Measurements from ENCODE around the gene DOCK1.
"Not testable (repeated sequence)": the region's sequence is repeated elsewhere in the genome, so short reads cannot be mapped to it uniquely, and the experiment has no call there.

Gene DOCK1

DNA sequence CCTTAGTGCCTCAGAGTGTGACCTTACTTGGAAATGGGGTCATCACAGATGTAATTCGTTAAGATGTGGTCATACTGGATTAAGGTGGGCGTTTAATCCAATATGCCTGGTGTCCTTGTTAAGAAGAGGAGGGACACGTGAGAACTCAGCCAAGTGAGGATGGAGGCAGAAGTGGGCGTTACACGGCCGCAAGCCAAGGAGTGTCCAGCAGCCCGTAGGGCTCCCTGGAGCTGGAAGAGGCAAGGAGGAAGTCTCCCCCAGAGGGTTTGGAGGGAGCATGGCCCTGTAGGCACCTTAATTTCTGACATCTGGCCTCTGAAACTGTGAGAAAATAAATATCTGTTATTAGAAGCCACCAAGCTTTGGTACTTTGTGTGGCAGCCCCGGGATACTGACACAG is 21.3 kb downstream of the DOCK1 start:
- DNase-seq, result no peak

DNA sequence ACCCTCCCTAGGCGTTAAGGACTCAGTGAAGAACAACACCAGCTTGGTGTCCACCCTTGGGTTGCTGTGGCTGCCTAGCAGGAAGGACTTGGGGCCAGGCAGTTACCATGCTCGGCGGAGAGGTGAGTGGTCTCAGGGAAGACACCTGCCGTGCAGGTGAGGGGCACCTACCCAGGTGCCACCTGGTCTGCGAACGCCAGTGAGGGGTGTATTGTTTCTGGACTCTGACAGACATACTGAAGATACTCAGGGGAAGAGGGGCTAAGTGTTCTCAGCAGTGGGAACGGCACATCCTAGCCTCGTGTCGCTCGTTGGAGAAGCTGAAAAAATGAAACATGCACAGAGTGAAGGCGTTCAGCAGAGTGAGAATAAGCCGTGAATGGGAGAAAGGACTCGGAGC is 22.6 kb downstream of the DOCK1 start:
- DNase-seq, result no peak

DNA sequence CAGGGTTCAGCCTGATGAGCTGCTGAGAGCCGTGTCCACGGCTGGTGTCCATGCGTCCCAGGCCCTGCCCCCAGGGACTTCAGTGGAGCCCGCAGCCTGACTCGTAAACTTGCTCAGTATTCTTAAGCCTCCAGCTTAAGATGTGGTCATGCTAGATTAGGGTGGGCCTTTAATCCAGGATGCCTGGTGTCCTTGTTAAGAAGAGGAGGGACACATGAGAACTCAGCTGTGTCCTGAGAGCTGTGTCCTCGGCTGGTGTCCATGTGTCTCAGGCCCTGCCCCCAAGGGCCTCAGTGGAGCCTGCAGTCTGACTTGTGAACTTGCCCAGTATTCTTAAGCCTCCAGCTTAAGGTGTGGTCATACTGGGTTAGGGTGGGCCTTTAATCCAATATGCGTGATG is 23.0 kb downstream of the DOCK1 start:
- DNase-seq, result no peak

GRCh38 chr10:126929391-126929790 is 24.2 kb downstream of the DOCK1 start:
- DNase-seq, result no peak

- DNase-seq, result no peak
Measured at GRCh38 chr10:126930131-126930882, 25.1 kb downstream of the DOCK1 start.

DNA sequence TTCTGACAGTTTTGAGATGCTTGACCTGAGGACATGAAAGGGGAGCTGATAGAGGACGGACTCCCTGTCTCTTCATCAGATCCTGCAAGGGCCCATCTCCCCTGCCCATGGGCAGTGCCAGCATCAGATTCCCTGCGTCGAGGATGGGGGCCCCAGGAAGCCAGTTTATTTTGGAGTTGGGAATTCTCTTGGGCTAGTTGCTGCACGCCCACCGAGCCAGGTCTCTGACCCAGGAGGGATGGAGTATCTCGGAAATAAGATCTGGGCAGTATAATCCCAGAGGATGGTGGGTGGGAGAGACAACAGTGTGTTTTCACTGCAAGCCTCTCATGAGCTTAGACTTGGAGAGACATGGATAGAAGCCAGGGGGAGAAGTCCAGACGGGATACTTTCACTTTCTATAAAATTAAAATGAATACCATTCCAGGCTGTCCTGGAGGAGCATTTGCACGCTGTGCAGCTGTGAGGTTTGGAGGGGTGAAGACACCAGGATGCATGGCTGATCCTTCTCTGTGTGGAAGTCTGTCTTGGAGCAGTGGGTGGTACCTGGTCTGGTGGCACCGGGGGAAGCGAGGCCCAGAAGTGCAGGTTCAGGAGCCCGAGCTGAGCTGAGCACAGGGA is 25.8 kb downstream of the DOCK1 start:
- DNase-seq, result no peak

DNA sequence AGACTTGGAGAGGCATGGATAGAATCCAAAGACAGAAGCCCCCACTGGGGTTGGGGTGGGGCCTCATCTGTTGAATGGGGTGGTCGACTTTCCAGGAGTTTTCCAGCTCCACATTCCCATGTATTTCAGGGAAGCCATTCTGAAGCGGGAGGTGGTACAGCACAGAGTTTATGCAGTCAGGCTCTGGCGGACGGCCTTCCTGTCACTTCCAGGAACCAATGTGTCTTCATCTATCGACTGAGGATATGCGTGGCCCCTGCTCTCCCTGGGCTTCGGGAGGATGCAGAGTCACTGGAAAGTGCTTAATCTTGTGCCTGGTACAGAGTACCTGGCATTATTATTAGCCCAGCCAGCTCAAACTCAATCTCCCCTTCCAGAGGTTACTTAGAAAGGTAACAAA is 26.3 kb downstream of the DOCK1 start:
- DNase-seq, result no peak

- no peak for DNase-seq
Measured at GRCh38 chr10:126932516-126932915, 27.3 kb downstream of the DOCK1 start.

GRCh38 chr10:126933116-126933515 is 27.9 kb downstream of the DOCK1 start:
- DNase-seq, result no peak

- no peak for DNase-seq
Measured at GRCh38 chr10:126935263-126935946, 30.2 kb downstream of the DOCK1 start.

DNA sequence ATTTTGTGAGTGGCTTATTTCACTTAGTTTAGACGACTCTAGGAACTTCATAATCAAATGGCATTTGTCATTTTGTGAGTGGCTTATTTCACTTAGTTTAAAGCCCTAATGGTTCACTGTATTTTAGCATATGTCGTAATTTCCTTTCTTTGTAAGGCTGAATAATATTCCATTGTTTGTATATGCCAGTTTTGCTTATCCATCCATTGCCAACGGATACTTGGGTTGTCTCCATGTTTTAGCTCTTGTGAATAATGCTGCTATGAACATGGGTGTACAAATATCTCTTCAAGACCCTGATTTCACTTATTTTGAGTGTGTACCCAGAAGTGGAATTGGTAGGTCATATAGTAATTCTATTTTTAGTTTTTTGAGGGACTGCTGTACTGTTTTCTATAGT is 31.8 kb downstream of the DOCK1 start:
- no peak for DNase-seq

DNA sequence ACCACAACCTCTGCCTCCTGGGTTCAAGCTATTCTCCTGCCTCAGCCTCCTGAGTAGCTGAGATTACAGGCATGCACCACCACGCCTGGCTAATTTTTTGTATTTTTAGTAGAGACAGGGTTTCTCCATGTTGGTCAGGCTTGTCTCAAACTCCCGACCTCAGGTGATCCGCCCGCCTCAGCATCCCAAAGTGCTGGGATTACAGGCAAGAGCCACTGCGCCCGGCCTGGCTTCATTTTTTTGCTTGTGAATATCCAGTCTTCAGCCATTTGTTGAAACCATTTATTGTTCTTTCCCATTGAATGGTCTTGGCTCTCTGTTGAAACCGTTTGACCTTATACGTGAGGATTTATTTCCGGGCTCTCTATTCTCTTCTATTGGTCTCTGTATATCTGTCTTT is 32.9 kb downstream of the DOCK1 start:
- DNase-seq, result not testable (repeated sequence)

- peak; percentile 20 for DNase-seq
Measured at GRCh38 chr10:126939706-126940105, 34.5 kb downstream of the DOCK1 start.

GRCh38 chr10:126940670-126941310 is 35.6 kb downstream of the DOCK1 start:
- peak; percentile 94 for DNase-seq

GRCh38 chr10:126944191-126944590 is 39.0 kb downstream of the DOCK1 start:
- DNase-seq, result no peak

- DNase-seq, result no peak
Measured at GRCh38 chr10:126945351-126946030, 40.3 kb downstream of the DOCK1 start.

- no peak for DNase-seq
Measured at GRCh38 chr10:126946746-126947145, 41.5 kb downstream of the DOCK1 start.

DNA sequence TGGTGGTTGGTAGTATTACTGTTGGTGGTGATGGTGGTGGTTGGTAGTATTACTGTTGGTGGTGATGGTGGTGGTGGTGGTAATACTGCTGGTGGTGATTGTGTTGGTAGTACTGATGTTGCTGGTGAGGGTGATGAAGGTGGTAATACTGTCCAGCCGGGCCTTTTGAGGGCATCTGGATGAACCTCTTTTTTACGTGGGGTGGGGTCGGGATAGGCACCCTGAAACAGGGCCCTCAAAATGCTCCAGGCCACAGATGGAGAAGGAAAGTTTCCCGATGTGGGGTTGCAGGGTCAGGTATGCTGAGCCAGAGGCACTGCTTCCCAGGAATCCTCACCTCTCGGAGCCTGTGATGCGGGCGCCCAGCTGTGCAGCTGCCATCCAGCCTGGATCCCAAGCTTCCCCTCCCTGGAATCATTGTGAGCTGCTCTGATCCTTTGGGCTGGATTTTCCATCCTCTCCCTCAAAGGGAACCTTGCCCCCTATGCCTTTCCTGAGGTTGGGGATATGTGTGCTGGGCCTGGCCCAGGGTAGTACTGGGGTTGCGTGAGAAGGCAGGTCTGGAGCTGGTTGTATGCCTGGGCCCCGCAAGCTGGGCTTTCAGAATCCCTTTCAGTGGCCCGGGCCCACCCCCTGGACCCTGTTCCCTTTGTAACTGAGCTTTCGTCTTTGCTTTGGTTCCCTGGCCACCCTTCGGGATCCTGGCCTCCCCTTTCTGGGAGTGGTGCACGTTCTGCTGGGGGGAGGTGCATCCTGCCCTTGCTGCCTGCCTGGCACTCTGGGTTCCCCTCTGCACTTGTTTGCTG is 43.3 kb downstream of the DOCK1 start:
- DNase-seq, result no peak

DNA sequence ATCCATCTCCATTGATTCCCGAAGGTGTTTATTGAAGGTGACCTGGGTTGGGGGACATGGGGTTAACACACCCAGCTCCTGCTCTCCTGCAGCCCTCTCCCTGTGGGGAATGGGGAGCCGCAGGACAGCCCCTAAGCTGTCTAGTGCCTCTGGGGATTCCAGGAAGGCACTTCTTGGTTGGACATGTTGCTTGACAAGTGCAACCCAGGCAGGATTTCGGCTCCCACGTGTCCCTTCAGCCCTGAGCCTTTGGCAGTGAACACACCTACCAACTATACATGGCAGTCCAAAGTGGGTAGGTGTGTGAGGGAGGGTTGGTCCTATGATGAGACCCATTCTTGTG is 43.9 kb downstream of the DOCK1 start:
- no peak for DNase-seq

GRCh38 chr10:126950401-126951105 is 45.3 kb downstream of the DOCK1 start:
- no peak for DNase-seq

GRCh38 chr10:126953886-126954285 is 48.7 kb downstream of the DOCK1 start:
- DNase-seq, result no peak

- peak; percentile 19 for DNase-seq
Measured at GRCh38 chr10:126955396-126955795, 50.2 kb downstream of the DOCK1 start.

Data from NCI-H146 (cell line).